IPS DF 19.7 (cell line): ENCODE results near the gene HLA-G.
"Not testable (repeated sequence)": the region's sequence is repeated elsewhere in the genome, so short reads cannot be mapped to it uniquely, and the experiment has no call there.

ENCODE experiments used
- DNase-seq: peaks from one replicate; pipeline ENCODE4 v3.0.0-alpha.2; 2013; ENCODE audit warnings: low read depth, low spot score

Gene HLA-G

GRCh38 chr6:29827579-29828470 lies at the start of gene HLA-G:
Gene HLA-G, plus strand, starts transcription at chr6:29827825. Its CDS starts 20 bp downstream, at chr6:29827845.
- DNase-seq: no peak

- DNase-seq: not testable (repeated sequence)
Observed at GRCh38 chr6:29780019-29780698, 47.5 kb upstream of the HLA-G start.

- no peak for DNase-seq
Observed at GRCh38 chr6:29789176-29789575, 38.4 kb upstream of the HLA-G start.

- DNase-seq: no peak
Observed at GRCh38 chr6:29790626-29791025, 37.0 kb upstream of the HLA-G start.

GRCh38 chr6:29791162-29791561 lies 36.5 kb upstream of the HLA-G start:
- no peak for DNase-seq

GRCh38 chr6:29791786-29792122 lies 35.9 kb upstream of the HLA-G start:
- no peak for DNase-seq

- DNase-seq: no peak
Observed at GRCh38 chr6:29792123-29793035, 35.2 kb upstream of the HLA-G start.

- DNase-seq: no peak
Observed at GRCh38 chr6:29793036-29793356, 34.6 kb upstream of the HLA-G start.

- no peak for DNase-seq
Observed at GRCh38 chr6:29793796-29794195, 33.8 kb upstream of the HLA-G start.

- no peak for DNase-seq
Observed at GRCh38 chr6:29796026-29796425, 31.6 kb upstream of the HLA-G start.

GRCh38 chr6:29797135-29797534 lies 30.5 kb upstream of the HLA-G start:
- DNase-seq: no peak

GRCh38 chr6:29797966-29798365 lies 29.7 kb upstream of the HLA-G start:
- DNase-seq: no peak

GRCh38 chr6:29800254-29800653 lies 27.4 kb upstream of the HLA-G start:
- no peak for DNase-seq

GRCh38 chr6:29806387-29806786 lies 21.2 kb upstream of the HLA-G start:
- no peak for DNase-seq

- DNase-seq: no peak
Observed at GRCh38 chr6:29809249-29809648, 18.4 kb upstream of the HLA-G start.

- DNase-seq: no peak
Observed at GRCh38 chr6:29810371-29810770, 17.3 kb upstream of the HLA-G start.

GRCh38 chr6:29811377-29811776 lies 16.2 kb upstream of the HLA-G start:
- DNase-seq: no peak

GRCh38 chr6:29813066-29813465 lies 14.6 kb upstream of the HLA-G start:
- no peak for DNase-seq

- DNase-seq: no peak
Observed at GRCh38 chr6:29813809-29814208, 13.8 kb upstream of the HLA-G start.

- DNase-seq: no peak
Observed at GRCh38 chr6:29814379-29815117, 13.1 kb upstream of the HLA-G start.

- DNase-seq: no peak
Observed at GRCh38 chr6:29815118-29815750, 12.4 kb upstream of the HLA-G start.
